Activated T-cell treated with anti-CD3 and anti-CD28 coated beads, Interleukin-2, amount 50 U/mL, for 24 hours (primary cell): ENCODE results near the gene CNNM4.

ENCODE experiments used
- DNase-seq: peaks from one replicate; pipeline ENCODE4 v3.0.0-alpha.2; 2020
- H3K27ac Mint-ChIP-seq: 2 replicates; pipeline ENCODE4 v1.8.0; 2020; ENCODE audit warnings: mild to moderate bottlenecking, mixed read lengths
- H3K27me3 Mint-ChIP-seq: 2 replicates; pipeline ENCODE4 v1.8.0; 2020; ENCODE audit warnings: mixed read lengths
- H3K36me3 Mint-ChIP-seq: 2 replicates; pipeline ENCODE4 v1.8.0; 2020; ENCODE audit warnings: low read depth, mixed read lengths
- H3K4me1 Mint-ChIP-seq: 2 replicates; pipeline ENCODE4 v1.8.0; 2020; ENCODE audit warnings: low read depth, mixed read lengths
- H3K4me3 Mint-ChIP-seq: 2 replicates; pipeline ENCODE4 v1.8.0; 2020; ENCODE audit warnings: mild to moderate bottlenecking, moderate library complexity, mixed read lengths
- H3K9me3 Mint-ChIP-seq: 2 replicates; pipeline ENCODE4 v1.8.0; 2020; ENCODE audit warnings: mixed read lengths

Gene CNNM4

GRCh38 chr2:96760036-96760985 is at the start of gene CNNM4:
CNNM4 (plus strand) TSS chr2:96760902; CDS start chr2:96761000, 98 bp downstream.
- Mint-ChIP-seq H3K36me3 (peaks cover 2% of the 10 kb centered on the region), H3K27ac (peak within 1 kb of the TSS; percentile 87), H3K9me3 (no peaks in the 10 kb centered on the region), H3K27me3 (no peaks in the 10 kb centered on the region), H3K4me1 (peaks cover 49% of the 10 kb centered on the region), H3K4me3 (peak within 1 kb of the TSS; percentile 80)
- DNase-seq: peak; percentile 95

GRCh38 chr2:96710985-96711384 is 49.7 kb upstream of the CNNM4 start:
- H3K27ac Mint-ChIP-seq: no peak overlapping the region
- H3K4me3 Mint-ChIP-seq: no peak overlapping the region
- DNase-seq: no peak
- H3K4me1 Mint-ChIP-seq: no peaks in the 10 kb centered on the region
- H3K27me3 Mint-ChIP-seq: no peaks in the 10 kb centered on the region
- no peaks in the 10 kb centered on the region for H3K9me3 Mint-ChIP-seq
- peaks cover 59% of the 10 kb centered on the region for H3K36me3 Mint-ChIP-seq

- peaks cover 34% of the 10 kb centered on the region for H3K36me3 Mint-ChIP-seq
- H3K4me3 Mint-ChIP-seq: no peak overlapping the region
- no peaks in the 10 kb centered on the region for H3K4me1 Mint-ChIP-seq
- no peaks in the 10 kb centered on the region for H3K27me3 Mint-ChIP-seq
- DNase-seq: no peak
- H3K9me3 Mint-ChIP-seq: no peaks in the 10 kb centered on the region
- H3K27ac Mint-ChIP-seq: no peak overlapping the region
Observed at GRCh38 chr2:96715658-96716057, 45.0 kb upstream of the CNNM4 start.

- no peaks in the 10 kb centered on the region for H3K9me3 Mint-ChIP-seq
- no peaks in the 10 kb centered on the region for H3K4me1 Mint-ChIP-seq
- H3K27ac Mint-ChIP-seq: no peak overlapping the region
- no peaks in the 10 kb centered on the region for H3K27me3 Mint-ChIP-seq
- no peak for DNase-seq
- H3K36me3 Mint-ChIP-seq: peaks cover 29% of the 10 kb centered on the region
- H3K4me3 Mint-ChIP-seq: no peak overlapping the region
Observed at GRCh38 chr2:96716388-96716787, 44.3 kb upstream of the CNNM4 start.

- Mint-ChIP-seq H3K4me1 (no peaks in the 10 kb centered on the region), H3K27ac (no peak overlapping the region), H3K4me3 (no peak overlapping the region), H3K27me3 (no peaks in the 10 kb centered on the region), H3K36me3 (peaks cover 56% of the 10 kb centered on the region), H3K9me3 (no peaks in the 10 kb centered on the region)
- DNase-seq: no peak
Observed at GRCh38 chr2:96726131-96726530, 34.6 kb upstream of the CNNM4 start.

- Mint-ChIP-seq H3K36me3 (peaks cover 61% of the 10 kb centered on the region), H3K4me1 (no peaks in the 10 kb centered on the region), H3K9me3 (no peaks in the 10 kb centered on the region), H3K4me3 (no peak overlapping the region), H3K27ac (no peak overlapping the region), H3K27me3 (no peaks in the 10 kb centered on the region)
- DNase-seq: no peak
Observed at GRCh38 chr2:96727431-96727830, 33.3 kb upstream of the CNNM4 start.

GRCh38 chr2:96729748-96730147 is 31.0 kb upstream of the CNNM4 start:
- no peak overlapping the region for H3K4me3 Mint-ChIP-seq
- H3K4me1 Mint-ChIP-seq: no peaks in the 10 kb centered on the region
- no peaks in the 10 kb centered on the region for H3K9me3 Mint-ChIP-seq
- H3K27ac Mint-ChIP-seq: no peak overlapping the region
- H3K27me3 Mint-ChIP-seq: no peaks in the 10 kb centered on the region
- peaks cover 68% of the 10 kb centered on the region for H3K36me3 Mint-ChIP-seq
- DNase-seq: no peak

- H3K27ac Mint-ChIP-seq: no peak overlapping the region
- no peak for DNase-seq
- H3K36me3 Mint-ChIP-seq: peaks cover 73% of the 10 kb centered on the region
Observed at GRCh38 chr2:96730212-96730611, 30.5 kb upstream of the CNNM4 start.

GRCh38 chr2:96733931-96734330 is 26.8 kb upstream of the CNNM4 start:
- peaks cover 72% of the 10 kb centered on the region for H3K36me3 Mint-ChIP-seq
- H3K27me3 Mint-ChIP-seq: no peaks in the 10 kb centered on the region
- H3K9me3 Mint-ChIP-seq: no peaks in the 10 kb centered on the region
- H3K4me3 Mint-ChIP-seq: no peak overlapping the region
- no peak overlapping the region for H3K27ac Mint-ChIP-seq
- H3K4me1 Mint-ChIP-seq: peaks cover 24% of the 10 kb centered on the region
- DNase-seq: no peak

More at GRCh38 chr2:96730212-96730611, 30.5 kb upstream of the CNNM4 start:
- peaks cover 4% of the 10 kb centered on the region for H3K4me1 Mint-ChIP-seq
- H3K4me3 Mint-ChIP-seq: no peak overlapping the region
- H3K27me3 Mint-ChIP-seq: no peaks in the 10 kb centered on the region
- H3K9me3 Mint-ChIP-seq: no peaks in the 10 kb centered on the region

- Mint-ChIP-seq H3K27me3 (no peaks in the 10 kb centered on the region), H3K36me3 (peaks cover 68% of the 10 kb centered on the region), H3K4me1 (peaks cover 34% of the 10 kb centered on the region), H3K27ac (peak overlapping the region; percentile 60), H3K4me3 (no peak overlapping the region), H3K9me3 (no peaks in the 10 kb centered on the region)
- DNase-seq: no peak
Observed at GRCh38 chr2:96734880-96735583, 25.7 kb upstream of the CNNM4 start.

GRCh38 chr2:96737251-96737650 is 23.5 kb upstream of the CNNM4 start:
- no peaks in the 10 kb centered on the region for H3K9me3 Mint-ChIP-seq
- DNase-seq: no peak
- no peak overlapping the region for H3K4me3 Mint-ChIP-seq
- peaks cover 40% of the 10 kb centered on the region for H3K4me1 Mint-ChIP-seq
- peaks cover 53% of the 10 kb centered on the region for H3K36me3 Mint-ChIP-seq
- H3K27me3 Mint-ChIP-seq: no peaks in the 10 kb centered on the region
- no peak overlapping the region for H3K27ac Mint-ChIP-seq

- H3K27me3 Mint-ChIP-seq: no peaks in the 10 kb centered on the region
- no peak overlapping the region for H3K27ac Mint-ChIP-seq
- H3K4me3 Mint-ChIP-seq: peak overlapping the region; percentile 17
- peaks cover 51% of the 10 kb centered on the region for H3K36me3 Mint-ChIP-seq
- no peak for DNase-seq
- H3K4me1 Mint-ChIP-seq: peaks cover 42% of the 10 kb centered on the region
- no peaks in the 10 kb centered on the region for H3K9me3 Mint-ChIP-seq
Observed at GRCh38 chr2:96737831-96738230, 22.9 kb upstream of the CNNM4 start.

GRCh38 chr2:96739076-96739632 is 21.5 kb upstream of the CNNM4 start:
- no peaks in the 10 kb centered on the region for H3K9me3 Mint-ChIP-seq
- peak overlapping the region; percentile 92 for H3K27ac Mint-ChIP-seq
- no peak for DNase-seq
- peaks cover 38% of the 10 kb centered on the region for H3K36me3 Mint-ChIP-seq
- peak overlapping the region; percentile 94 for H3K4me3 Mint-ChIP-seq
- peaks cover 43% of the 10 kb centered on the region for H3K4me1 Mint-ChIP-seq
- H3K27me3 Mint-ChIP-seq: no peaks in the 10 kb centered on the region

GRCh38 chr2:96739633-96740428 is 20.9 kb upstream of the CNNM4 start, which contains the start of gene LMAN2L:
LMAN2L (minus strand) TSS chr2:96740064; CDS start chr2:96740040, 24 bp downstream.
- DNase-seq: peak; percentile 92
- Mint-ChIP-seq H3K9me3 (no peaks in the 10 kb centered on the region), H3K36me3 (peaks cover 31% of the 10 kb centered on the region), H3K4me1 (peaks cover 43% of the 10 kb centered on the region), H3K27me3 (no peaks in the 10 kb centered on the region), H3K4me3 (peak within 1 kb of the TSS; percentile 94), H3K27ac (peak within 1 kb of the TSS; percentile 92)
